Osteoblast (primary cell): ENCODE data around the gene CEP97. TPM values are rescaled to one million over a fixed set of nuclear protein-coding genes. Genes with fewer than 3 reads are reported as not detected.
"Not testable (repeated sequence)": the region's sequence is repeated elsewhere in the genome, so short reads cannot be mapped to it uniquely, and the experiment has no call there.

Experiments used
- DNase-seq: peaks from one replicate; pipeline ENCODE4 v3.0.0; 2011; ENCODE audit warnings: low spot score, mixed read lengths; ENCODE audit not compliant: insufficient read length; ENCODE audit errors: missing footprints
- H2AFZ ChIP-seq: 2 replicates; pipeline ENCODE4 v1.6.0; 2011; ENCODE audit warnings: mild to moderate bottlenecking, low read length
- H3K27ac ChIP-seq: 2 replicates; pipeline ENCODE4 v1.5.1; 2011; ENCODE audit warnings: mild to moderate bottlenecking, low read depth, low read length, moderate library complexity
- H3K27me3 ChIP-seq: 2 replicates; pipeline ENCODE4 v1.6.0; 2012; ENCODE audit warnings: mild to moderate bottlenecking, control low read depth, inconsistent platforms, low read length, moderate library complexity; ENCODE audit not compliant: insufficient read depth
- H3K36me3 ChIP-seq: 2 replicates; pipeline ENCODE4 v1.5.1; 2011; ENCODE audit warnings: mild to moderate bottlenecking, low read length, control low read depth, moderate library complexity; ENCODE audit not compliant: insufficient read depth
- H3K4me1 ChIP-seq: 2 replicates; pipeline ENCODE4 v1.5.1; 2011; ENCODE audit warnings: mild to moderate bottlenecking, low read length, control low read depth, moderate library complexity; ENCODE audit not compliant: insufficient read depth
- H3K4me2 ChIP-seq: 2 replicates; pipeline ENCODE4 v1.6.0; 2011; ENCODE audit warnings: mild to moderate bottlenecking, low read length; ENCODE audit not compliant: insufficient read depth
- H3K4me3 ChIP-seq: fragments of 200-600 bp; sonication (generic); 3 replicates; pipeline ENCODE4 v1.5.1; 2012; ENCODE audit warnings: mild to moderate bottlenecking, low read length, inconsistent platforms; ENCODE audit not compliant: insufficient read depth
- H3K79me2 ChIP-seq: 2 replicates; pipeline ENCODE4 v1.6.0; 2012; ENCODE audit warnings: mild to moderate bottlenecking, low read length, control low read depth, inconsistent platforms; ENCODE audit not compliant: insufficient read depth
- H3K9me3 ChIP-seq: 2 replicates; pipeline ENCODE4 v1.5.1; 2011; ENCODE audit warnings: low read depth, low read length, control low read depth
- H4K20me1 ChIP-seq: 2 replicates; pipeline ENCODE4 v1.6.0; 2012; ENCODE audit warnings: mild to moderate bottlenecking, low read length, control low read depth; ENCODE audit not compliant: insufficient read depth
- total RNA-seq: library from RNA; depleted of rRNA; stranded (reverse); fragments of >200 nt; gene quantifications from 2 replicates; pipeline ENCODE4 v1.2.3, GENCODE V29; 2012
- TF ChIP-seq, protein P1 (sequence below): IDR thresholded peaks from 2 replicates; pipeline ENCODE4 v1.5.1; 2011; ENCODE audit warnings: mild to moderate bottlenecking, low read depth, low read length, moderate library complexity; ENCODE audit errors: extremely low read depth

The CEP97 gene
- total RNA-seq, 1 donor, result 10.9 TPM

DNA sequence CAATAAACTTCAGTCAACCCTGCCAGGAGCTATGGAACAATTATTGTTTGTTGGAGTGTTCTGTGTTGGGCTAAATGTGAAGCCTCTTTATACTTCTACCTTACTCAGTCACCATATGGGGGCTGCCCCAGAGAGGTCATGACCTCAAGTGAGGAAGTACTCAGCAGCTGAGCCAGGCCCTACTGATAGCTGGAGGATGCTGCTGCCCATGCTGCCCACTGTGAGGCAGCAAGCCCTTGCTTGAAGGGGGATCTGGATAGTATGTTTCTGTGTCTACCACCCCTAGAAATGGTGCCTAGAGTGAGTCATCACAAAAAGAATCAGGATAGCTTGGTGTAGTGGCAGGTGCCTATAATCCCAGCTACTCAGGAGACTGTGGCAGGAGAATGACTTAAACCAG is 33.4 kb upstream of the CEP97 start:
- Histone ChIP-seq H3K36me3 (no peaks in the 10 kb centered on the region), H3K4me2 (no peak overlapping the region), H3K27ac (no peak overlapping the region), H3K9me3 (no peaks in the 10 kb centered on the region), H3K4me1 (peaks cover 4% of the 10 kb centered on the region), H3K79me2 (peaks cover 6% of the 10 kb centered on the region), H2AFZ (no peak overlapping the region), H3K27me3 (no peaks in the 10 kb centered on the region), H4K20me1 (peaks cover 2% of the 10 kb centered on the region), H3K4me3 (no peak overlapping the region)
- peak; percentile 39 for DNase-seq
- TF ChIP-seq, protein P1, sequence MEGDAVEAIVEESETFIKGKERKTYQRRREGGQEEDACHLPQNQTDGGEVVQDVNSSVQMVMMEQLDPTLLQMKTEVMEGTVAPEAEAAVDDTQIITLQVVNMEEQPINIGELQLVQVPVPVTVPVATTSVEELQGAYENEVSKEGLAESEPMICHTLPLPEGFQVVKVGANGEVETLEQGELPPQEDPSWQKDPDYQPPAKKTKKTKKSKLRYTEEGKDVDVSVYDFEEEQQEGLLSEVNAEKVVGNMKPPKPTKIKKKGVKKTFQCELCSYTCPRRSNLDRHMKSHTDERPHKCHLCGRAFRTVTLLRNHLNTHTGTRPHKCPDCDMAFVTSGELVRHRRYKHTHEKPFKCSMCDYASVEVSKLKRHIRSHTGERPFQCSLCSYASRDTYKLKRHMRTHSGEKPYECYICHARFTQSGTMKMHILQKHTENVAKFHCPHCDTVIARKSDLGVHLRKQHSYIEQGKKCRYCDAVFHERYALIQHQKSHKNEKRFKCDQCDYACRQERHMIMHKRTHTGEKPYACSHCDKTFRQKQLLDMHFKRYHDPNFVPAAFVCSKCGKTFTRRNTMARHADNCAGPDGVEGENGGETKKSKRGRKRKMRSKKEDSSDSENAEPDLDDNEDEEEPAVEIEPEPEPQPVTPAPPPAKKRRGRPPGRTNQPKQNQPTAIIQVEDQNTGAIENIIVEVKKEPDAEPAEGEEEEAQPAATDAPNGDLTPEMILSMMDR, result no peak

DNA sequence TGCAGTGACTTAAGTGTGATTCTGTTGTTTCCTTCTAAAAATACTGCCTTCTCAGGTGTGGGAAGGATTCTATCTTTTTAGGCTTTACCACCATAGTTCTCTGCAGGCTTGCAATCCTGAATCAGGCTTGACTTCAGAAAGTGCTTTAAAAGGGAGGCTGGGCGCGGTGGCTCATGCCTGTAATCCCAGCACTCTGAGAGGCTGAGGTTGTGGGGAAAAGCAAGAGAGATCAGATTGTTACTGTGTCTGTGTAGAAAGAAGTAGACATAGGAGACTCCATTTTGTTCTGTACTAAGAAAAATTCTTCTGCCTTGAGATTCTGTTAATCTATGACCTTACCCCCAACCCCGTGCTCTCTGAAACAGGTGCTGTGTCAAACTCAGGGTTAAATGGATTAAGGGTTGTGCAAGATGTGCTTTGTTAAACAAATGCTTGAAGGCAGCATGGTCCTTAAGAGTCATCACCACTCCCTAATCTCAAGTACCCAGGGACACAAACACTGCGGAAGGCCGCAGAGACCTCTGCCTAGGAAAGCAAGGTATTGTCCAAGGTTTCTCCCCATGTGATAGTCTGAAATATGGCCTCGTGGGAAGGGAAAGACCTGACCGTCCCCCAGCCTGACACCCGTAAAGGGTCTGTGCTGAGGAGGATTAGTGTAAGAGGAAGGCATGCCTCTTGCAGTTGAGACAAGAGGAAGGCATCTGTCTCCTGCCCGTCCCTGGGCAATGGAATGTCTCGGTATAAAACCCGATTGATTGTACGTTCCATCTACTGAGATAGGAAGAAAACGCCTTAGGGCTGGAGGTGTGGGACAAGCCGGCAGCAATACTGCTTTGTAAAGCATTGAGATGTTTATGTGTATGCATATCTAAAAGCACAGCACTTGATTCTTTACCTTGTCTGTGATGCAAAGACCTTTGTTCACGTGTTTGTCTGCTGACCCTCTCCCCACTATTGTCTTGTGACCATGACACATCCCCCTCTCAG is 32.4 kb upstream of the CEP97 start:
- not testable (repeated sequence) for H3K9me3 ChIP-seq, H3K79me2 ChIP-seq, H3K4me2 ChIP-seq, H4K20me1 ChIP-seq, H3K4me3 ChIP-seq, H3K36me3 ChIP-seq, H3K4me1 ChIP-seq, H3K27ac ChIP-seq, DNase-seq, H2AFZ ChIP-seq, H3K27me3 ChIP-seq

DNA sequence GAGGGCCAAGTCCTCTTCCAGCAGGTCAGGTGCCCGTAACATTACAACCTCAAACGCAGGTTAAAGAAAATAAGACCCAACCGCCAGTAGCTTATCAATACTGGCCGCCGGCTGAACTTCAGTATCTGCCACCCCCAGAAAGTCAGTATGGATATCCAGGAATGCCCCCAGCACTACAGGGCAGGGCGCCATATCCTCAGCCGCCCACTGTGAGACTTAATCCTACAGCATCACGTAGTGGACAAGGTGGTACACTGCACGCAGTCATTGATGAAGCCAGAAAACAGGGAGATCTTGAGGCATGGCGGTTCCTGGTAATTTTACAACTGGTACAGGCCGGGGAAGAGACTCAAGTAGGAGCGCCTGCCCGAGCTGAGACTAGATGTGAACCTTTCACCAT is 30.9 kb upstream of the CEP97 start:
- H3K4me1 ChIP-seq, H3K27me3 ChIP-seq, H3K9me3 ChIP-seq, DNase-seq, H4K20me1 ChIP-seq, H2AFZ ChIP-seq, H3K4me3 ChIP-seq, H3K27ac ChIP-seq, H3K36me3 ChIP-seq, H3K4me2 ChIP-seq, H3K79me2 ChIP-seq: not testable (repeated sequence)
- TF ChIP-seq, protein P1, result peak; percentile 45

DNA sequence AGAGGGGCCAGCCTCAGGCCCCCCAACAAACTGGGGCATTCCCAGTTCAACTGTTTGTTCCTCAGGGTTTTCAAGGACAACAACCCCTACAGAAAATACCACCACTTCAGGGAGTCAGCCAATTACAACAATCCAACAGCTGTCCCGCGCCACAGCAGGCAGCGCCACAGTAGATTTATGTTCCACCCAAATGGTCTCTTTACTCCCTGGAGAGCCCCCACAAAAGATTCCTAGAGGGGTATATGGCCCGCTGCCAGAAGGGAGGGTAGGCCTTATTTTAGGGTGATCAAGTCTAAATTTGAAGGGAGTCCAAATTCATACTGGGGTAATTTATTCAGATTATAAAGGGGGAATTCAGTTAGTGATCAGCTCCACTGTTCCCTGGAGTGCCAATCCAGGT is 29.6 kb upstream of the CEP97 start:
- not testable (repeated sequence) for H3K27me3 ChIP-seq, H3K79me2 ChIP-seq, H4K20me1 ChIP-seq, H3K9me3 ChIP-seq, H2AFZ ChIP-seq, H3K4me1 ChIP-seq, H3K4me3 ChIP-seq, H3K4me2 ChIP-seq, H3K27ac ChIP-seq, DNase-seq, H3K36me3 ChIP-seq

DNA sequence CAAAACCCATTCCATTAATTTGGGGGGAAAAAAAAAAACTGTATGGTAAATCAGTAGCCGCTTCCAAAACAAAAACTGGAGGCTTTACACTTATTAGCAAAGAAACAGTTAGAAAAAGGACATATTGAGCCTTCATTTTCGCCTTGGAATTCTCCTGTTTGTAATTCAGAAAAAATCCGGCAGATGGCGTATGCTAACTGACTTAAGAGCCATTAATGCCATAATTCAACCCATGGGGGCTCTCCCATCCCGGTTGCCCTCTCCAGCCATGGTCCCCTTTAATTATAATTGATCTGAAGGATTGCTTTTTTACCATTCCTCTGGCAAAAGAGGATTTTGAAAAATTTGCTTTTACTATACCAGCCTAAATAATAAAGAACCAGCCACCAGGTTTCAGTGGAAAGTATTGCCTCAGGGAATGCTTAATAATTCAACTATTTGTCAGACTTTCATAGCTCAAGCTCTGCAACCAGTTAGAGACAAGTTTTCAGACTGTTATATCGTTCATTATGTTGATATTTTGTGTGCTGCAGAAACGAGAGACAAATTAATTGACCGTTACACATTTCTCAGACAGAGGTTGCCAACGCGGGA is 28.5 kb upstream of the CEP97 start:
- H4K20me1 ChIP-seq, result no peaks in the 10 kb centered on the region
- H3K79me2 ChIP-seq, result no peaks in the 10 kb centered on the region
- H3K27ac ChIP-seq, result no peak overlapping the region
- H3K4me3 ChIP-seq, result no peak overlapping the region
- no peaks in the 10 kb centered on the region for H3K36me3 ChIP-seq
- H3K27me3 ChIP-seq, result no peaks in the 10 kb centered on the region
- H3K4me1 ChIP-seq, result no peaks in the 10 kb centered on the region
- H3K4me2 ChIP-seq, result no peak overlapping the region
- TF ChIP-seq, protein P1, result peak; percentile 60
- no peak overlapping the region for H2AFZ ChIP-seq
- DNase-seq, result peak; percentile 14
- no peaks in the 10 kb centered on the region for H3K9me3 ChIP-seq
